ENCODE results near the gene PREX1.

DNA sequence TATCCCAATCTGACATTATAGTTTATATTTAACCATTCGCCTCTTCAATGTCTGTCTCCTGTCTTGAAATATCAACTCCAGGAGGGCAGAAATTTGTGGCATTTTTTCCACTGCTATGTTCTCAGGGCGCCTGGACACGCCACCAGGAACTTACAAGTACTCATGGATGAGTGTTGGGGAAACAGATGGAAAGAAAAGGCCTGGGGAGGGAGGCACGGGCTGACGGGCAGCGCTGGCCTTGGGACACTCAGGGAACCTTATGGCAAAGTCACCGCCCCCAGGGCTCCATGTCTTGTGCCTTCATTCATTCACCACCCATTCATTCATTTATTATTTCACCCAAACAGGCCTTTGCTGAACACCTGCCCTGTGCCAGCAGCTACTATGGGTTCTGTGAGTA is 222.9 kb downstream of the PREX1 start:
- TF ChIP-seq EP300 (IDR thresholded peaks at IDR 0.05), result no peak
- TF ChIP-seq, protein P1, sequence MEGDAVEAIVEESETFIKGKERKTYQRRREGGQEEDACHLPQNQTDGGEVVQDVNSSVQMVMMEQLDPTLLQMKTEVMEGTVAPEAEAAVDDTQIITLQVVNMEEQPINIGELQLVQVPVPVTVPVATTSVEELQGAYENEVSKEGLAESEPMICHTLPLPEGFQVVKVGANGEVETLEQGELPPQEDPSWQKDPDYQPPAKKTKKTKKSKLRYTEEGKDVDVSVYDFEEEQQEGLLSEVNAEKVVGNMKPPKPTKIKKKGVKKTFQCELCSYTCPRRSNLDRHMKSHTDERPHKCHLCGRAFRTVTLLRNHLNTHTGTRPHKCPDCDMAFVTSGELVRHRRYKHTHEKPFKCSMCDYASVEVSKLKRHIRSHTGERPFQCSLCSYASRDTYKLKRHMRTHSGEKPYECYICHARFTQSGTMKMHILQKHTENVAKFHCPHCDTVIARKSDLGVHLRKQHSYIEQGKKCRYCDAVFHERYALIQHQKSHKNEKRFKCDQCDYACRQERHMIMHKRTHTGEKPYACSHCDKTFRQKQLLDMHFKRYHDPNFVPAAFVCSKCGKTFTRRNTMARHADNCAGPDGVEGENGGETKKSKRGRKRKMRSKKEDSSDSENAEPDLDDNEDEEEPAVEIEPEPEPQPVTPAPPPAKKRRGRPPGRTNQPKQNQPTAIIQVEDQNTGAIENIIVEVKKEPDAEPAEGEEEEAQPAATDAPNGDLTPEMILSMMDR (IDR thresholded peaks at IDR 0.05), result no peak
- no peak for TF ChIP-seq POLR2A (IDR thresholded peaks at IDR 0.05)
- no peak for TF ChIP-seq POLR2AphosphoS5 (IDR thresholded peaks at IDR 0.05)
